ENCODE data around the gene ELF2. TPM values are rescaled to one million over a fixed set of nuclear protein-coding genes. Genes with fewer than 3 reads are reported as not detected.

The ELF2 gene
- total and polyA plus RNA-seq, 2 donors (not counting 1 experiment from before 2014, with no cell fraction given) = 31.2 to 42.6 TPM

DNA sequence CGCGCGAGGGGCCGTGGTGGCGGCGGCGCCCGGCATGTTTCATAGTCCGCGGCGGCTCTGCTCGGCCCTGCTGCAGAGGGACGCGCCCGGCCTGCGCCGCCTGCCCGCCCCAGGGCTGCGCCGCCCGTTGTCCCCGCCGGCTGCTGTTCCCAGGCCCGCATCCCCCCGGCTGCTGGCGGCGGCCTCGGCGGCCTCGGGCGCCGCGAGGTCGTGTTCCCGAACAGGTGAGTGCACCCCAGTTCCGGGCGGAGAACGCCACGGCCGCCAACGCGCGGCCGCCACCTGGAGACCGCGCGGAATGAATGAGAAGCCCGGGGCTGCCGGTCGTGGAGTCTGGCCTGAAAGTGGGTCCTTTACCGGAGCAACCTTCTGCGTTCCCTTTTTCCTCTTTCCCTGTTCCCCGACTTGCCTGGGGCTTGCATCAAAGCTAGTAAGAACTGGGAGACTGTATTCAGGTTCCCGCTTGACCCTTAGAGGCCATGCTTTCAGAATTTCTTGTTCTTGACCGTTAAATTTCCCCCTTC is 161.0 kb downstream of the ELF2 start:
- no peaks in the 10 kb centered on the region for H3K9me3 ChIP-seq (ENCODE audit: control insufficient read depth, insufficient read depth, low read depth, low read length)
- peak; percentile 23 to 42 for DNase-seq (ENCODE audit: low read depth in 2 of 2)
- peak overlapping the region; percentile 96 for H3K27ac ChIP-seq (ENCODE audit: insufficient read depth, low read length)
- TF ChIP-seq, protein P1, sequence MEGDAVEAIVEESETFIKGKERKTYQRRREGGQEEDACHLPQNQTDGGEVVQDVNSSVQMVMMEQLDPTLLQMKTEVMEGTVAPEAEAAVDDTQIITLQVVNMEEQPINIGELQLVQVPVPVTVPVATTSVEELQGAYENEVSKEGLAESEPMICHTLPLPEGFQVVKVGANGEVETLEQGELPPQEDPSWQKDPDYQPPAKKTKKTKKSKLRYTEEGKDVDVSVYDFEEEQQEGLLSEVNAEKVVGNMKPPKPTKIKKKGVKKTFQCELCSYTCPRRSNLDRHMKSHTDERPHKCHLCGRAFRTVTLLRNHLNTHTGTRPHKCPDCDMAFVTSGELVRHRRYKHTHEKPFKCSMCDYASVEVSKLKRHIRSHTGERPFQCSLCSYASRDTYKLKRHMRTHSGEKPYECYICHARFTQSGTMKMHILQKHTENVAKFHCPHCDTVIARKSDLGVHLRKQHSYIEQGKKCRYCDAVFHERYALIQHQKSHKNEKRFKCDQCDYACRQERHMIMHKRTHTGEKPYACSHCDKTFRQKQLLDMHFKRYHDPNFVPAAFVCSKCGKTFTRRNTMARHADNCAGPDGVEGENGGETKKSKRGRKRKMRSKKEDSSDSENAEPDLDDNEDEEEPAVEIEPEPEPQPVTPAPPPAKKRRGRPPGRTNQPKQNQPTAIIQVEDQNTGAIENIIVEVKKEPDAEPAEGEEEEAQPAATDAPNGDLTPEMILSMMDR (conservative IDR thresholded peaks at IDR 0.05 in 1 of 2, IDR thresholded peaks at IDR 0.05 in 1 of 2; ENCODE audit: low read depth in 1 of 2, low read length in 2 of 2) = no peak
- no peak for TF ChIP-seq EZH2 (IDR thresholded peaks at IDR 0.05; ENCODE audit: low read length, missing control alignments)
- peak overlapping the region; percentile 85 to 96 (median 92) for H3K4me3 ChIP-seq (replicated peaks in 1 of 4; ENCODE audit: control extremely low read depth in 1 of 4, insufficient read depth in 1 of 4, low read depth in 3 of 4, low read length in 4 of 4)
- H3K36me3 ChIP-seq (ENCODE audit: control insufficient read depth, insufficient read depth, low read length) = no peaks in the 10 kb centered on the region
- peak overlapping the region; percentile 58 for H3K4me2 ChIP-seq (ENCODE audit: extremely low read depth, insufficient read depth, low read length)
- H4K20me1 ChIP-seq (ENCODE audit: control insufficient read depth, extremely low read depth, insufficient read depth, low read length) = no peaks in the 10 kb centered on the region
- H2AFZ ChIP-seq (ENCODE audit: low read length) = peak overlapping the region; percentile 22
- H3K27me3 ChIP-seq (ENCODE audit: control insufficient read depth, insufficient read depth, low read length) = no peaks in the 10 kb centered on the region
- peaks cover 22% of the 10 kb centered on the region for H3K4me1 ChIP-seq (ENCODE audit: control insufficient read depth, extremely low read depth, insufficient read depth, low read length)
- H3K9ac ChIP-seq (ENCODE audit: insufficient read depth, low read length) = peak overlapping the region; percentile 77
- H3K79me2 ChIP-seq (ENCODE audit: control insufficient read depth, insufficient read depth, low read length) = peaks cover 52% of the 10 kb centered on the region

DNA sequence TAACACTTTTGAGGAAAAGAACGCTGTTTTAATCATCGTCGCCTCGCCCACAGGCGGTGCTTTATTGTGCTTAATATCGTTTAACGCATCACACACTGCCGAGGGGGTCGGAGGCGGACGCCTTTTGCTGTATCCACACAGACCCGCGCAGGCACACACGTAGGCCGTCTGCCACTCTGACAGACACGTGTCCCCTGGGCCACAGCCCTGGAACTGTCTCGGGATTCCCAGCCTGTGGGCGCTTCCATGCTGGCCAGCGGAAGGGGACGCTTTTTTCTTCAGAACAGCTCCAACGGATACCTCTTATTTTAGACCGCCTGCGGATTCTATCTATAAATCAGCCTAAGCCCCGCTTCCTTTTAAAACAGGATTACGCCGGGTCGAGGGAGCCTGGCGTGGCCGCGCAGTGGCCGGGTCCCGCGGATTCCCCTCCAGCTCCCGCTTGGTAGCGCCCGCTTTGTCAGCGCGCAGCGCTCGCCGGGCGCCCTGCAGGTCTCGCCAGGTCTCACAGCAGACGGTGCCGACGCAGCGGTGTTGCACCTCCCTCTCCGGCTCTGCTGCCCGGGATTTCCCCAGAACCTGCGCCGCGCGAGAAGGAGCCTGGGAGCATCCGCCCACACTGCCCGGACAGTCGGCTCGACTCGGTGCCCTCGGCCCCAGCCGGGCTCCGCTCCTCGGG is 161.6 kb downstream of the ELF2 start, which contains the start of gene NOCT:
Gene NOCT, plus strand, starts transcription at position 513 of the 679 bp plus-strand sequence. CDS start 201 bp downstream, outside the sequence.
- peak within 1 kb of the TSS; percentile 87 for H3K4me2 ChIP-seq (ENCODE audit: extremely low read depth, insufficient read depth, low read length)
- H3K27ac ChIP-seq (ENCODE audit: insufficient read depth, low read length) = peak within 1 kb of the TSS; percentile 96
- H3K4me1 ChIP-seq (ENCODE audit: control insufficient read depth, extremely low read depth, insufficient read depth, low read length) = peaks cover 22% of the 10 kb centered on the region
- peak within 1 kb of the TSS; percentile 77 for H3K9ac ChIP-seq (ENCODE audit: insufficient read depth, low read length)
- H2AFZ ChIP-seq (ENCODE audit: low read length) = peak within 1 kb of the TSS; percentile 22
- no peak for TF ChIP-seq EZH2 (IDR thresholded peaks at IDR 0.05; ENCODE audit: low read length, missing control alignments)
- TF ChIP-seq, protein P1 (conservative IDR thresholded peaks at IDR 0.05 in 1 of 2, IDR thresholded peaks at IDR 0.05 in 1 of 2; ENCODE audit: low read depth in 1 of 2, low read length in 2 of 2) = peak in 1 of 2 donors; percentile 7
- no peaks in the 10 kb centered on the region for H3K36me3 ChIP-seq (ENCODE audit: control insufficient read depth, insufficient read depth, low read length)
- peaks cover 46% of the 10 kb centered on the region for H3K79me2 ChIP-seq (ENCODE audit: control insufficient read depth, insufficient read depth, low read length)
- peak; percentile 87 to 92 for DNase-seq (ENCODE audit: low read depth in 2 of 2)
- H3K27me3 ChIP-seq (ENCODE audit: control insufficient read depth, insufficient read depth, low read length) = no peaks in the 10 kb centered on the region
- H4K20me1 ChIP-seq (ENCODE audit: control insufficient read depth, extremely low read depth, insufficient read depth, low read length) = no peaks in the 10 kb centered on the region
- H3K9me3 ChIP-seq (ENCODE audit: control insufficient read depth, insufficient read depth, low read depth, low read length) = no peaks in the 10 kb centered on the region
- peak within 1 kb of the TSS; percentile 85 to 96 (median 92) for H3K4me3 ChIP-seq (replicated peaks in 1 of 4; ENCODE audit: control extremely low read depth in 1 of 4, insufficient read depth in 1 of 4, low read depth in 3 of 4, low read length in 4 of 4)

DNA sequence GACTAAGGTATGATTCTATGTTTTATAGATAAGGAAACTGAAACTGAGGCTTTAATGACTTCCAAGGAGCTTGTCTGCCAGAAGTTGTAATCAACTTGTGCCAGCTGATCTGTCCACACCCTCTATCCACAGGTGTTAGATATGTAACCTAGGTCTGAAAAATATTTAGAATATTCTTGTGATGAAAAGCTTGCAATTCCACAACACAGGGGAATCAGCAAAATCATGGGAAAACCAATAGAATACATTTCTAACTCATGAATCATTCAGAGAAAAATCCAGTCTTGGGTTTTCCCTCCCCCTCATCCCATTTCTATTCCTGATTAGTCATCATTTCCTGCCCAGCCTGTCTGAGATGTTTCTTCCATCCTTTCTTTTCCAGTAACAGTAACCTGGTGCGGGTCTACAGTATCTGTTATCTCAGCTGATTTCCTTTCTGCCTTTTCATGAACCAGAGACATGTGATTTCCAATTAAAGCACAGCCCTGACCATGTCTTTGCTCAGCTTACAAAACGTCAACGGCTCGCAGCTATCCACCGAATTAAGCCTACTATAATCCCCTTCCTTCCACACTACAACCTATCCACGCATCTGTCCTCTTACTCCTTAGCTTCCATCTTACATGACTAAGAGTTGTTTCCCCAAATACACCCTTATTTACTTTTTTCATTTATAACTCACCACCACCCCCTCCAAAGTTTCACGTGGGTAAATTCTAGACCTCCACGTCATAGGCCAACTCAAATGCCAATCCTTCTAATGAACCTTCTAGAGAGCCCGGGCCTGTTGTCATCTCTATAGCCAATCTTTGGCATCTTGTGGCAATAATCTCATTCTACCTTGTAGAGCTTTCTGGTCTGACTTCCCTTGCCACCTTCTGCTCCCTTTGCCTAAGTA is 162.4 kb downstream of the ELF2 start:
- Histone ChIP-seq H3K79me2 (ENCODE audit: control insufficient read depth, insufficient read depth, low read length) (peaks cover 38% of the 10 kb centered on the region), H3K27ac (ENCODE audit: insufficient read depth, low read length) (peak overlapping the region; percentile 96), H3K4me2 (ENCODE audit: extremely low read depth, insufficient read depth, low read length) (peak overlapping the region; percentile 87), H3K9me3 (ENCODE audit: control insufficient read depth, insufficient read depth, low read depth, low read length) (no peaks in the 10 kb centered on the region), H3K4me1 (ENCODE audit: control insufficient read depth, extremely low read depth, insufficient read depth, low read length) (peaks cover 18% of the 10 kb centered on the region), H3K4me3 (replicated peaks in 1 of 4; ENCODE audit: control extremely low read depth in 1 of 4, insufficient read depth in 1 of 4, low read depth in 3 of 4, low read length in 4 of 4) (peak overlapping the region; percentile 23 to 93 (median 70)), H3K9ac (ENCODE audit: insufficient read depth, low read length) (peak overlapping the region; percentile 77), H3K27me3 (ENCODE audit: control insufficient read depth, insufficient read depth, low read length) (no peaks in the 10 kb centered on the region), H2AFZ (ENCODE audit: low read length) (no peak overlapping the region), H4K20me1 (ENCODE audit: control insufficient read depth, extremely low read depth, insufficient read depth, low read length) (no peaks in the 10 kb centered on the region), H3K36me3 (ENCODE audit: control insufficient read depth, insufficient read depth, low read length) (no peaks in the 10 kb centered on the region)
- TF ChIP-seq EZH2 (IDR thresholded peaks at IDR 0.05; ENCODE audit: low read length, missing control alignments) = no peak
- TF ChIP-seq, protein P1 (conservative IDR thresholded peaks at IDR 0.05 in 1 of 2, IDR thresholded peaks at IDR 0.05 in 1 of 2; ENCODE audit: low read depth in 1 of 2, low read length in 2 of 2) = no peak
- peak; percentile 91 to 96 for DNase-seq (ENCODE audit: low read depth in 2 of 2)

Data from fibroblast of lung (primary cell).